NCI-H2029 (cell line): ENCODE results near the gene MTG1.

Experiments
- DNase-seq: peaks from one replicate; lab custom pipeline; 2025; lab: John Stamatoyannopoulos, UW

Gene MTG1

GRCh38 chr10:133452453-133452852 is 58.5 kb downstream of the MTG1 start:
- DNase-seq: no peak

GRCh38 chr10:133453516-133454203 is 59.7 kb downstream of the MTG1 start, which contains the start of gene SCART1:
TSS of gene SCART1 (plus strand) at chr10:133453945. CDS start at chr10:133453998, 53 bp downstream.
- DNase-seq: no peak

GRCh38 chr10:133454204-133454893 is 60.4 kb downstream of the MTG1 start:
- no peak for DNase-seq

GRCh38 chr10:133455196-133455595 is 61.2 kb downstream of the MTG1 start:
- DNase-seq: no peak

- no peak for DNase-seq
Measured at GRCh38 chr10:133455611-133456031, 61.7 kb downstream of the MTG1 start.

- no peak for DNase-seq
Measured at GRCh38 chr10:133456041-133456951, 62.3 kb downstream of the MTG1 start.

GRCh38 chr10:133457100-133457841 is 63.3 kb downstream of the MTG1 start:
- no peak for DNase-seq

- DNase-seq: no peak
Measured at GRCh38 chr10:133458021-133458709, 64.2 kb downstream of the MTG1 start.

- no peak for DNase-seq
Measured at GRCh38 chr10:133458710-133459453, 64.9 kb downstream of the MTG1 start.

- no peak for DNase-seq
Measured at GRCh38 chr10:133459454-133460207, 65.7 kb downstream of the MTG1 start.

- DNase-seq: no peak
Measured at GRCh38 chr10:133460208-133460769, 66.3 kb downstream of the MTG1 start.

- no peak for DNase-seq
Measured at GRCh38 chr10:133461027-133461426, 67.1 kb downstream of the MTG1 start.

GRCh38 chr10:133461841-133462240 is 67.9 kb downstream of the MTG1 start:
- DNase-seq: no peak

GRCh38 chr10:133462512-133463305 is 68.8 kb downstream of the MTG1 start:
- DNase-seq: no peak

GRCh38 chr10:133464582-133465031 is 70.7 kb downstream of the MTG1 start:
- DNase-seq: no peak

GRCh38 chr10:133465191-133465949 is 71.4 kb downstream of the MTG1 start:
- no peak for DNase-seq

- DNase-seq: no peak
Measured at GRCh38 chr10:133465950-133466474, 72.1 kb downstream of the MTG1 start.
